AG04449 (cell line): ENCODE data around the gene CLASRP.

Experiments used
- CTCF ChIA-PET: fragments of 350-600 bp; formaldehyde crosslinking; extraction: SDS; loops from one replicate; lab custom pipeline; 2021; ENCODE audit warnings: antibody characterized with exemption; lab: Yijun Ruan, JAX
- POLR2A ChIA-PET: fragments of 400-600, 350-600 bp; formaldehyde crosslinking; extraction: SDS; loops from one replicate; lab custom pipeline; 2020; ENCODE audit warnings: antibody characterized with exemption, inconsistent platforms; lab: Yijun Ruan, JAX
- DNase-seq: peaks from one replicate; pipeline ENCODE4 v3.0.0-alpha.2; 2010; ENCODE audit warnings: low read depth, low spot score
- H3K4me3 ChIP-seq: 2 replicates; pipeline ENCODE4 v1.5.1; 2011; ENCODE audit warnings: low read depth, mild to moderate bottlenecking, control low read depth, low read length
- TF ChIP-seq, protein P1 (sequence below): IDR thresholded peaks from one replicate; pipeline ENCODE4 v1.5.1; 2011; ENCODE audit warnings: mild to moderate bottlenecking, moderate library complexity, low read length, control low read depth, inconsistent platforms; ENCODE audit not compliant: insufficient read depth; ENCODE audit errors: missing control alignments

The CLASRP gene, protein sequence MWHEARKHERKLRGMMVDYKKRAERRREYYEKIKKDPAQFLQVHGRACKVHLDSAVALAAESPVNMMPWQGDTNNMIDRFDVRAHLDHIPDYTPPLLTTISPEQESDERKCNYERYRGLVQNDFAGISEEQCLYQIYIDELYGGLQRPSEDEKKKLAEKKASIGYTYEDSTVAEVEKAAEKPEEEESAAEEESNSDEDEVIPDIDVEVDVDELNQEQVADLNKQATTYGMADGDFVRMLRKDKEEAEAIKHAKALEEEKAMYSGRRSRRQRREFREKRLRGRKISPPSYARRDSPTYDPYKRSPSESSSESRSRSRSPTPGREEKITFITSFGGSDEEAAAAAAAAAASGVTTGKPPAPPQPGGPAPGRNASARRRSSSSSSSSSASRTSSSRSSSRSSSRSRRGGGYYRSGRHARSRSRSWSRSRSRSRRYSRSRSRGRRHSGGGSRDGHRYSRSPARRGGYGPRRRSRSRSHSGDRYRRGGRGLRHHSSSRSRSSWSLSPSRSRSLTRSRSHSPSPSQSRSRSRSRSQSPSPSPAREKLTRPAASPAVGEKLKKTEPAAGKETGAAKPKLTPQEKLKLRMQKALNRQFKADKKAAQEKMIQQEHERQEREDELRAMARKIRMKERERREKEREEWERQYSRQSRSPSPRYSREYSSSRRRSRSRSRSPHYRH

DNA sequence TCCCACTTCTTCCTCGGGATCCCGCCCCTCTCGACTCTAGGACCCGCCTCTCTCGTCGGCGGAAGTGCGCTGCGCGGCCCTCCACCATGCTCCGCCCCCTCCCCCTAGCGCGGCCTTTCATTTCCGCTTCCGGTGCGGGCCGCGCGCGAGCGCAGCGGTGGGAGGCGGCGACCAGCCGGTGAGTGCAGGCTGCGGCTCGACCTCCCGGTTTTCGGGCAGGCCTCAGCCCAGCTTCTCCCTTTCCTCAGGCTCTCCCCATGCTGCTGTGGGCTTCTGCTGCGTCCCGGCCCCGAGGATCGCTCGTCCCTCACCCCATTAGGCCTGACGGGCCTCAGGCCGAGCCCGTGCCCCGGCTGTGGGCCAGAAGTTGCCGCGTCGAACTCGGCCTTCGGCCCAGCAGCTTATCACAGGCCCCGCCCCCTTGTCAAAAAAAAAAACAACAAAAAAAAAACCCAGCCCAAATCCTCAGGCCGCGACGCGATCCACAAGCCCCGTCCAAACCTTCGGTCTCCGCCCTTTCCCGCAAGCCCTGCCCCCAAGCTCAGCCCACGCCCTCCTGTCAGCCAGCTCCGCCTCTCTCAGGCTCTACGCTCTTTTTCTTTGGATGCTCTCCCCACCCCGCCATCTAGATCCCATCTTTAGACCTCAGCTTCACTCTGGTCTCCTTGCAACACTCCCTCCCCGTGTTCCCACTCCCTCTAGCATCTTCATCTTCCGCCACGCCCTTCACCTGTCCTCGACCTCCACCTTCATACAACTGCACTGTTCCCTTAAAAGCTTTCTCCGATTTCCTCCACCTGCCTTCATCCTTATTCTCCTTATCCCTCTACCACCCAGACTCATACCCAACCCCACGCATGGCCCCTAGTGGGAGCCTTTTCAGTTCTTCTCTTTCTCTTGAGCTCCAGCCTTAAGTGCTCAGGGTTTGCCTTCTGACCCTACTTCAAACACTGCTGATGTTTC lies at the start of gene CLASRP:
Gene CLASRP, plus strand, starts transcription at position 115 of the 963 bp plus-strand sequence. CDS start 1,168 bp downstream, outside the sequence.
- H3K4me3 ChIP-seq, result peak within 1 kb of the TSS; percentile 99
- CTCF ChIA-PET, result interaction anchor here (0.8 to 8.7 kb wide), 10 partner anchors 10 to 299 kb away, joined by 3 to 85 read pairs (median 3); no protein-coding TSS in a partner anchor
- POLR2A ChIA-PET, result interaction anchor here (0.6 to 1.5 kb wide), 10 partner anchors 10 to 266 kb away, joined by 3 to 4 read pairs (median 3); partner anchors contain the start of genes BLOC1S3, PPP1R37 and TRAPPC6A
- peak; percentile 36 for DNase-seq
- TF ChIP-seq, protein P1, sequence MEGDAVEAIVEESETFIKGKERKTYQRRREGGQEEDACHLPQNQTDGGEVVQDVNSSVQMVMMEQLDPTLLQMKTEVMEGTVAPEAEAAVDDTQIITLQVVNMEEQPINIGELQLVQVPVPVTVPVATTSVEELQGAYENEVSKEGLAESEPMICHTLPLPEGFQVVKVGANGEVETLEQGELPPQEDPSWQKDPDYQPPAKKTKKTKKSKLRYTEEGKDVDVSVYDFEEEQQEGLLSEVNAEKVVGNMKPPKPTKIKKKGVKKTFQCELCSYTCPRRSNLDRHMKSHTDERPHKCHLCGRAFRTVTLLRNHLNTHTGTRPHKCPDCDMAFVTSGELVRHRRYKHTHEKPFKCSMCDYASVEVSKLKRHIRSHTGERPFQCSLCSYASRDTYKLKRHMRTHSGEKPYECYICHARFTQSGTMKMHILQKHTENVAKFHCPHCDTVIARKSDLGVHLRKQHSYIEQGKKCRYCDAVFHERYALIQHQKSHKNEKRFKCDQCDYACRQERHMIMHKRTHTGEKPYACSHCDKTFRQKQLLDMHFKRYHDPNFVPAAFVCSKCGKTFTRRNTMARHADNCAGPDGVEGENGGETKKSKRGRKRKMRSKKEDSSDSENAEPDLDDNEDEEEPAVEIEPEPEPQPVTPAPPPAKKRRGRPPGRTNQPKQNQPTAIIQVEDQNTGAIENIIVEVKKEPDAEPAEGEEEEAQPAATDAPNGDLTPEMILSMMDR, result no peak

DNA sequence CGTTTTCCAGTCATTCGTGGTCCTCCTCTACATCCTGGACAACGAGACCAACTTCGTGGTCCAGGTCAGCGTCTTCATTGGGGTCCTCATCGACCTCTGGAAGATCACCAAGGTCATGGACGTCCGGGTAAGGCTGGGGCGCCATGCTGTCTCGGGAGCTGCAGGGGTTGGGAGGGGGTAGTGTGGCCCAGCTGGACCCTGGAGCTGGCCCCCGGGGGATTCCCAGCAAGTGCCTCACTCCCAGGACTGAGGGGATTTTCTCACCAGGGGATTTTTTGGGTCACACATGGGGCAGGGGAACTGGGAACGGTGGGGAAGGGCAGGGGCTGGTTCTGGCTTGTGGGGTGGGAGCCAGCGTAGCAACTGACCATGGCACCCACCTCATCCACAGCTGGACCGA lies 48.4 kb upstream of the CLASRP start:
- POLR2A ChIA-PET, result interaction anchor here (1.1 kb wide), 1 partner anchor 11 kb away, joined by 4 read pairs; no protein-coding TSS in a partner anchor
- CTCF ChIA-PET, result interaction anchor here (1.0 to 1.1 kb wide), 2 partner anchors 55 to 258 kb away, joined by 3 to 4 read pairs; no protein-coding TSS in a partner anchor
- TF ChIP-seq, protein P1, result no peak

DNA sequence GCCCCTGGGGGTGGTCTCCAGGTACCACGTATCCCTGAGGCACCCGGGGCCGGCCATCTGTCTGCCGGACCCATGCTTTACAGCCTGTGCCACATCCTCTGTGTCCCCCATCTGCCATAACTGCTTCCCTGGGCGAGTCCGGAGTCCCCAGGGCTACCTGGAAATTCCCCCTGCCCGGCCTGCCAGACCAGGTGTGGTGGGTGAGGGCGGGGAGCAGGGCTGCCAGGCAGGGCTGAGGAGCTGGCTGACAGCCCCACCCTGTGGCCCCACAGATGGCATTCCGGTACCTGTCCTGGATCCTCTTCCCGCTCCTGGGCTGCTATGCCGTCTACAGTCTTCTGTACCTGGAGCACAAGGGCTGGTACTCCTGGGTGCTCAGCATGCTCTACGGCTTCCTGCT lies 47.9 kb upstream of the CLASRP start:
- ChIA-PET CTCF (no interaction called here), POLR2A (interaction anchor here (1.1 kb wide), 1 partner anchor 11 kb away, joined by 4 read pairs; no protein-coding TSS in a partner anchor)
- TF ChIP-seq, protein P1, result no peak
- no peak for DNase-seq
- H3K4me3 ChIP-seq, result no peak overlapping the region

More for the DNA sequence above, 48.4 kb upstream of the CLASRP start:
- DNase-seq, result no peak
- H3K4me3 ChIP-seq, result no peak overlapping the region

DNA sequence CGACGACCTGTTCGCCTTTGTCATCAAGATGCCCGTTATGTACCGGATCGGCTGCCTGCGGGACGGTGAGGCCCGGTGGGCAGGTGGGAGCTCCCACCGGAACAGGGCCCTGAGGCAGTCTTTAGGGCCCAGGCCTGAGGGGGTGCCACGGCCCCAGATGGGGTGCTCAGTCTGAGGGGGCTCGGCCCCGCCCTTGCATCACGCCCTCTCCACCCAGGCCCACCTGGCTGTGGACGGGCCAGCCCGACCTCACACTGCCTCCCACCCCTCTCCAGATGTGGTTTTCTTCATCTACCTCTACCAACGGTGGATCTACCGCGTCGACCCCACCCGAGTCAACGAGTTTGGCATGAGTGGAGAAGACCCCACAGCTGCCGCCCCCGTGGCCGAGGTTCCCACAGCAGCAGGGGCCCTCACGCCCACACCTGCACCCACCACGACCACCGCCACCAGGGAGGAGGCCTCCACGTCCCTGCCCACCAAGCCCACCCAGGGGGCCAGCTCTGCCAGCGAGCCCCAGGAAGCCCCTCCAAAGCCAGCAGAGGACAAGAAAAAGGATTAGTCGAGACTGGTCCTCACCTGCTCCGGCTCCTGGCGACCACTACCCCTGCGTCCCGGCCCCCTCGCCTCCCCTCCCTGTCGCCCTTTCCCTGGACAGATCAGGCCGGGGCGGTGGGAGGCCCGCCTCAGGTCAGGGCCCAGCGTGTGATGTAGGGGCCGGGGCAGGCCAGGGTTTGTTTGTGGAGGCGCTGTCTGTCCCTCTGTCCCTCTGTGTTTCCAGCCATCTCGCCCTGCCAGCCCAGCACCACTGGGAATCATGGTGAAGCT lies 46.3 kb upstream of the CLASRP start:
- TF ChIP-seq, protein P1, result no peak
- CTCF ChIA-PET, result interaction anchor here (0.8 to 1.0 kb wide), 3 partner anchors 8 to 16 kb away, joined by 3 to 6 read pairs (median 3); partner anchors contain the start of gene RELB
- no peak overlapping the region for H3K4me3 ChIP-seq
- no peak for DNase-seq
- POLR2A ChIA-PET, result no interaction called here

DNA sequence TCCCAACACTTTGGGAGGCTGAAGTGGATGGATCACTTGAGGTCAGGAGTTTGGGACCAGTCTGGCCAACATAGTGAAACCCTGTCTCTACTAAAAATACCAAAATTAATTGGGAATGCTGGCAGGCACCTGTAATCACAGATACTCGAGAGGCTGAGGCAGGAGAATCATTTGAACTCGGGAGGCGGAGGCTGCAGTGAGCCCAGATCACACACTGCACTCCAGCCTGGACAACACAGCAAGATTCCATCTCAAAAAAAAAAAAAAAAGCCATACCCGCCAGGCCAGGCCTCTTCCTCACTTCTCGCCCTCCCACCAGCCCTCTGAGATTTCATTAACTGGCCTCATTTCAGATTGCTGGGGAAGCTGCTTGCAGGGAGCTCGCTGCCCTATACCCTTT lies 45.3 kb upstream of the CLASRP start:
- ChIA-PET POLR2A (no interaction called here), CTCF (no interaction called here)
- H3K4me3 ChIP-seq, result no peak overlapping the region
- TF ChIP-seq, protein P1, result no peak
- DNase-seq, result no peak
